IPS-NIHi11 (cell line): ENCODE results near the gene EGLN3.
"Not testable (repeated sequence)": the region's sequence is repeated elsewhere in the genome, so short reads cannot be mapped to it uniquely, and the experiment has no call there.

Experiments used
- DNase-seq: peaks from one replicate; pipeline ENCODE4 v3.0.0; 2012; ENCODE audit warnings: mixed read lengths, low spot score

The EGLN3 gene

DNA sequence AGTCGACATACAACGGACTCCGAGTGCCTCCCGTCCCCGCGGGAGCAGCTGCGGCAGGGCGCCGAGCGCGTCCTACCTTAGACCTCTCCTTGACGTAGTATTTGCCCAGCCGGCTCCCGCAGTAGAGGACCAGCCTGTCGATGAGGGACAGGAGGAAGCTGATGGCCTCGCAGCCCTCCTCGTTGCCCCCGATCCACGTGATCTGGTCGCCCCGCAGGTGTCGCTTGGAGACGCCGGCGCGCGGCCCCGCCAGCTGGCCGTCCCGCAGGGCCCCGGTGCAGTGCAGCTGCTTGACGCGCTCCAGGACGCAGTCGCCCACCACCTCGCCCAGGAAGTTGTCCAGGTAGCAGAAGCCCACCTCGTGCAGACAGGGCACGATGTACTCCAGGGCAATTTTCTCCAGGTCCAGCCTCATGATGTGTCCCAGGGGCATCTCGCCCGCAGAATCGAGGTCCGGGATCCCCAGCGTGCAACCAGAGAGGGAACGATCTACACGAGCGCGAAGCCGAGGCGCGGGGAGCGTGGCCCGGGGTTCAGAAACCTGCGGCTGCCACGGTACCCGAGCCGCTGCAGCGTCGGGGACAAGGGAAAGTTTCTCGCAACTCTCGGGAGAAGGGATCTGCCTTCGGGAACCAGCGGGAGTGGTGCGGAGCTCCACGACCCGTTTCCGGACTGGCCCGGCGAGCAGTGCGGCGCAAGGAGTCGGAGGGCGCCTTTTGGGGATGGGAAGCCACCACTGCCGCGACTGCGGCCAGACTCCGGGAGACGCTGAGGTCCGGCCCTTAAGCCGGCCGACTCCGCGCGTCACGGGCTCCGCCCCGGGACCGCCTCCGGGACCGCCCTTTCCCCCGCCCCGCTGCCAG lies at the start of gene EGLN3:
Gene EGLN3 (minus strand): TSS at position 755 of the 863 bp plus-strand sequence. CDS start 322 bp downstream, at position 433.
- peak; percentile 96 for DNase-seq

DNA sequence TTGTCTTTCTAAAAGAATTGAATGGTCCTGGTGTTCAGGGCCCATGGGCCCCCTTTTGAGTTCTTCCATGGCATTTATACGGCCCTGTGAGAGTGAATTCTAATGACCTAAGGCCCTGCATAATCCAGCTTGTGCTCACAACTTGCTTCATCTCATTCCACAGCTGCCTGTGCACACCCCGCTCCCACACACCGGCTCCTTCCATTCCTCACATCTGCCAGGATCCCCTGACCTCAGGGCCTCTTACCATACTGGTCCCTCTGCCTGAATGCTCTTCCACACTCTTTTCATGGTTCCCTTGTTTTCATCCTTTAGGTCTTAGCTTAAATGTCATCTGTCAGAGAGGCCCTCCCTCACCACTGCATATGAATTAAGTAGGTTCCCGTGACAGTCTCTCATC lies 49.5 kb upstream of the EGLN3 start:
- no peak for DNase-seq

DNA sequence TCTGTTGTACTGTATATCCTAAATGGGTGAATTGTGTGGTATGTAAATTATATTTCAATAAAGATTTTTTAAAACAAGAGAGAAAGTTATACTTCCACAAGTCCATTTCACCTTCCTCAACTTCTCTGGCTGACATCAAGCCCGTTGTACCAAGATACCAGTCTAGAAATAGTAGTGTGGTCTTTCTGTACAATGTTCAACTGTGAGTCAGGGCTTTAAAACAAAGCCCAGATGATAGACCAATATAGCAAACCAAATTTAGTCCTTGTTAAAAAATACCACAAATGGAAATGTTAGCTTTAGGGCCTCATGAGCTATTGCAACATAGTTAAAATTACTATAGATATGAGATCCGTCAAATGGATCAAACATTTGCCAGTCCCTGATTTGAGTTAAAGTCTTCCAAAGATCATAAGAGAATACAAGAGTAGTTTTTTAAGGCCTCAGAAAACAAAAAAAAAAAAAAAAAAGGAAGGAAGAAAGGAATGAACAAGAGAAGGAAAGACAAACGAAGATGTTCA lies 49.0 kb upstream of the EGLN3 start:
- no peak for DNase-seq

DNA sequence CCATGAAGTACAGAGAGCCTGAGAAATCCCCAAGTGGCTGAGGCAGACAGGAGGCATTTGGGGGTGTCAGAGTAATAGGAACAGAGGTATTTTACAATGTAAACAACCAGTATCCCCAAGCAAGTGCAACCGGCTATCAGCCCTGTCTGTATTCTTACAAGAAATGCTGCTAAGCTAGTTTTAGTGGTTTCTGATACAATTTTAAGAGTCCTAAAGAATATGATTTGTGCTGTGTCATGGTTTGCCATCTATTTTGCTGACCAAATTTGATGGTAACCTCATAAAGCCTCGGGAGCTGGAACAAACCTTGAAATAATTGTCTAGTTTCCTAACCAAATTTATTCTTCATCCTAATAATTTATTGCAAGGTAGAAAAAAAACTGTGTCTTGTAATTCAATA lies 46.7 kb upstream of the EGLN3 start:
- DNase-seq, result no peak

DNA sequence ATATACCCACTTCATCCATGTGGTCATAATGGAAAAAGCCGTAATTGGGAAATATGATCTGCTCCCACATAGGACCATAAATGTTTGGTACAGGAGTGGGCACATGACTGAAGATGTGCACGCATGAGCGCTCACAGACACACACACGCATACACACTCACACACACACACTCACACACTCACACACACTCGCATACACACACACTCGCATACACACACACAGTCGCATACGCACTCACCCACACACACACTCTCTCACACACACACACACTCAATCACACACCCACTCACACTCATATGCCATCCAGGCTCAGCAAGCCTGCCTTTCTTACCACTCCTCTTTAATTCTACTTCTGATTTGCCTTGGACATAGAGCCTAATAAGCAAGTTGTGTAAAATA lies 45.6 kb upstream of the EGLN3 start:
- no peak for DNase-seq

DNA sequence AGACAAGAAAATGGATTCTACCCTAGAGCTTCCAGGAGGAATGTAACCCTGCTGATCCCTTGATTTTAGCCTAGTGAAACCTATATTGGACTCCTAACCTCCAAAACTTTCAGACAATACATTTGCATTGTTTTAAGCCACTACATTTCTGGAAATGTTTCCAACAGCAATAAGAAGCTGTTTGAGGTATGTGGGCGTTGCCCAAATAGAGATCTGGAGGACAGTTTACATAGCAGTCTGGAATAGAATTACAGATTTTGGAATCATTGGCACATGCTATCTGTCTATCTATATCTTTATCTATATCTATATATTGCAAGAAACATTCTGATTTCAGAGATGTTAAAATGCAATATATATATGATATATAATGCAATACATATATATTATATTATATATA lies 42.4 kb upstream of the EGLN3 start:
- no peak for DNase-seq

DNA sequence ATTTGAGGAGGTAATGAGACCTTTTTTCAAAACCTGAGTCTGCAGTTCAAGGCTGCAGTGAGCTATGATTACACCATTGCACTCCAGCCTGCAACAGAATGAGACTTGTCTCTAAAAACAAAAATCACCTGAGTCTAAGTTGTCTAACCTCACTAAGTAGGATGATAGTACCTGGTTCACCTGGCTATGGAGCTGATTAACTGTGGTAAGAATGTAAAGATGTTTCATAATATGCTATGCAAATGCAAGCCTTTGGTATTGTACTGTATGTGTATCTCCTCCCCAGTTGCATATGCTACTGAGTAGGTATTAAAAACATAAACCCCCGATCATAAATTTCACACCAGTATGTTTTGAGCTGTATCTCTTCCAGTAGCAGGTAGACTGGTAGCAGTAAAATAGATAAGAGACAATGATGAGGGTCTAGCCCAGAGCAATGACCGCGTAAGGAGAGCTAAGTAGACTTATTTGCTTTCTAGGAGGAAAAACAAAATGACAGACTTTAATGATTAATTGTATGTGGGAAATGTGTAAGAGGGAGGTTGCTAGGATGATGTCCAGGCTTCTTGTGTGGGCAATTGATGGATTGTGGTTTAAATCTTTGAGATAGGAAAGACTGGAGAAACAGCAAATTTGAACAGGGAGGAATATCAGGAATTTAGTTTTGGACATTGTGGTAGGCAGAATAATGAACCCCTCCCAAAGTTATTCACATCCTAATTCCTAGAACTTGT lies 41.6 kb upstream of the EGLN3 start:
- DNase-seq, result no peak

DNA sequence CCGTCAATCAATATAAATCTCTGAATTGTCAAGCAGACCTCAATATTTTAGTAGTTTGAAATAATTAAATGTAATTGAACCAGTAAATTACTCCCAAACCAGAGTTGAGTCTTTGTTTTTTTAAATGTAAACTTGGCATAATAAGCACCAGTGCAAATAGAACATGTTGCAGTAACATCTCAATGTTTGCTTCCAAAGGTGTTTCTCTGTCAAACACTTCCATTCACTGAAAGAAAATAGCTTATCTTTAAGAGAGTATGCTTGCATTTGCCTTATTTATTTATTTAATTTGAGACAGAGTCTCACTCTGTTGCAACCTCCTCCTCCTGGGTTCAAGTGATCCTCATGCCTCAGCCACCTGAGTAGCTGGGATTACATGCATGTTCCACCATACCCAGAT lies 39.9 kb upstream of the EGLN3 start:
- DNase-seq, result no peak

DNA sequence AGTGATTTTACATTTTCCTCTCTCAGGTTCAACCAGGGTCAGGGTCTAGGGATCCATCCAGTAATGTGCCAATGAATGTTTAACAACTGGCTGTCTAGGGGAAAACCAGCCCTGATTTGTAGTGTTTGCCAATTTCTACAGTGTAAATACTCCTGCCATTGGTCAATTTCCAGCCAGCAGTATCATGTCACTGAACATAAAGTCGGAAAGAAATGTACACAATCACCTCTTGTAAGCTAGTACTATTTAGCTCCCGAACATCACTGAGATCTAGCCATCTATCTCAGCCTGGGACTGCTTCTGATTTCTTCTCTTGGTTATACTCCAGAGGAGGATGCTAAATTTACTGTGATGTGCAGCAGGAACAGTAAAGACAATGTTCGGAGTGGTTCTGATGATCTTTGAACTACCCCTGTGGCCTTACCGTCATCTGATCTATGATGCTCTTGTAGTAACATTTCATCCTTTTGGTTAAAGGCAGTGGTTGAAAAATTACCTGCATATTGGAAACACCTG lies 36.7 kb upstream of the EGLN3 start:
- DNase-seq, result no peak

DNA sequence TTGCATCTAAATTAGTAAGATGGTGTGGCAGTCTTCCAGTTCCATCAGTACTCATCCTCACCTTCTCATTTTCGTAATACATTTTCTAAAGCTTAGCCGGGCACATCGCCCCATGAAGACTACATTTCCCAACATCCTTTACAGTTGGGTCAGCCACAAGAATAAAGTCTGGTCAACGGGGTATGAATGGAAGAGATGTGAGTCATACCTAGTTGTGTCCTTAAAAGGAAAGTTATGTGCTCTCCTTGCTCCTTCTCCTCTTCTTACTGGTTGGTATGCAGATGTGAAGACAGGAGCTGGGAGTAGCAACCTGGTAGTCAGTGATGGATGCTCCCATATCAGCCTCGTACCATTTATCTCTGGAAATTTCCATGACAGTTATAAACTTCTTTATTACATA lies 35.9 kb upstream of the EGLN3 start:
- peak; percentile 57 for DNase-seq

DNA sequence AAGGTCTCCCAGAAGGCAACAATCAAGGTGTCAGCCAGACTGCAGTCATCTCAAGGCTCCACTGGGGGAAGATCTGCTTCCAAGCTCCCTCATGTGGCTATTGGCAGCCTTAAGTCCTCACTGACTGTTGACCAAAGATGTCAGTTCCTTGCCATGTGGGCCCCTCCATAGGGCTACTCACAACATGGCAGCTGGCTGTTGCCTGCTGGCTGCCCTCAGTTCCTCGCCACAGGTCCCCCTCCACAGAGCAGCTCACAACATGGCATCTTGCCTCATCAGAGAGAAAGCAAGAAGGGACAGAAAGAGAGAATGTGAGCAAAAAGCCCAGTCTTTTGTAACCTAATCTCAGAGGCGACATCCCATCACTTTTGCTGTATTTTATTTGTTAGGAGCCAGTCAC lies 34.4 kb upstream of the EGLN3 start:
- DNase-seq, result no peak

DNA sequence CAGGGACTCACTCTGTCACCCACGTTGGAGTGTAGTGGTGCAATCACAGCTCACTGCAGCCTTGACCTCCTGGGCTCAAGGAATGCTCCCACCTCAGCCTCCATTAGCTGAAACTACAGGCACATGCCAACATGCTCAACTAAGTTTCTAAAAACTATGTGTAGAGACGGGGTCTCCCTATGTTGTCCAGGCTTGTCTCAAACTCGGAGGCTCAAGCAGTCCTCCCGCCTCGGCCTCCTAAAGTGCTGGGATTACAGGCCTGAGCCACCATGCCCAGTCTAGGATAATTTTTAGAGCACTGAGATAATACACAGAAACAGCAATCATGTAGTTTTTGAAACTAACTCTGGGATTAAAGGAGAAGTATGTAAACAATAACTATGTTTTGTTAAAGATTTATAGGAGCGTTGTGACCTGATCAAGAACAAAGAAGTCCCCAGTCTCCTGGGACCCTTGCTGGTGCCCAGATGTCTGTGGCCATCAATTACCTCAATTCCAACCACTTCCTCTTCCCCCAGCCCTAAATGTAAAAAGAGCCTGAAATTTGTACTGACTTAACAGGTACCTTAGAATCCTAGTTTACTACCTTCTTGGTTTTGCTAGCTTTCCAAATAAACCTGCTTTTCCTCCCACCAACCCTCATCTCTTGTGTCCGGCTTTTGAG lies 28.9 kb upstream of the EGLN3 start:
- DNase-seq, result no peak

DNA sequence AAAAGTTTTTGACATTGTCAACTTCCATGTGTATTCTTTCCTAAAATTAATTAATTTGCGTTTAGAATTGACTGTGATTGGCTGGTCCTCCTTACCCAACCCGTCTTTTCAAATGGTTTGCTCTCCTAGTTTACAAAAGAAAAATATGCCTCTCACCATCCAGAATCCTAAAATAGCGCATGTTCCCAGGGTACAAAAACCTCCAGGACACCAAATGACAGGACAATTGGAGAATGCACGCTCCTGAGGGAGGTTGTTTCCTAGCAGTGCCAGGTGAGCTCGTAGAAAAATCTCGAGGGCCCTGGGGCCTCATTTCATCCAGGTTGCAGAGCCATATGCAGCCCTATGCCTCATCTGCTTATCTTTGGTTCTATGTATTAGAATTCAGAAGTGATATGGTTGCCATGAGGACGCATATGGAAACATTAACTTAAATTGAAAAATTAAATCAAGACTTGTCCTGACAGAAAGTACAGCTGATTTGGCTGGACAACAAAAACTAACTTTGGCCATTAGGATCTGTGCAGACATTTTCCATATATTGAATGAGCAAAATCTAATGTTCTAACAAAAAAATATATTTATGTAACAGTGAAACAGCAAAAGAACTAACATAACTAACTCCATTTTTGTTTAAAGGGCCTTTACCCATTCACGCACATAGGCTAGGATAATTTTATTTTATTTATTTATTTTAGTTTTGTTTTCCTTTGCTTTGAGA lies 28.2 kb upstream of the EGLN3 start:
- DNase-seq, result no peak

DNA sequence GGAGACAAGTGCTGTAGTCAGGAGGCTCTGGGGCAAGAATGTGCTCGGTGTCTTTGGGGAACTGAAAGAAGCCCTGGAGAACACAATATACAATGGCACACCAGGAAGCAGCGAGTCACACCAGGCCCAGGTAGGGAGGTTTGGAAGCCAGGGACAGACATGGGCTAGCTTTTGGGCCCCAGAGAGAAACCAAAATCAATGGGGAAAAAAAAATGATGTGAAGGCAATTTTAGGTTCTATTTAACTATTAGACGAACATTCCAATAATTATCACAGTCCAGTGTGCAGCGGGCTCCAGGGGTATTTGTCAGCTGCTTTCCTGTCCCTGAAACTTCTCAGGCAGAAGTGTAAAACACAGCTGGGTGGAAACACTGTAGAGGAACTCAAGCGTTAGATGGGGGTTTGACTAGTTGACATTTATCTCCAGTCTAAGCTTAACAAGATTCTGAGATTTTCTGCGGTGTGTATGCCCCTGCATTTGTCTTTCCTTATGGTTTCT lies 21.8 kb upstream of the EGLN3 start:
- DNase-seq, result no peak

DNA sequence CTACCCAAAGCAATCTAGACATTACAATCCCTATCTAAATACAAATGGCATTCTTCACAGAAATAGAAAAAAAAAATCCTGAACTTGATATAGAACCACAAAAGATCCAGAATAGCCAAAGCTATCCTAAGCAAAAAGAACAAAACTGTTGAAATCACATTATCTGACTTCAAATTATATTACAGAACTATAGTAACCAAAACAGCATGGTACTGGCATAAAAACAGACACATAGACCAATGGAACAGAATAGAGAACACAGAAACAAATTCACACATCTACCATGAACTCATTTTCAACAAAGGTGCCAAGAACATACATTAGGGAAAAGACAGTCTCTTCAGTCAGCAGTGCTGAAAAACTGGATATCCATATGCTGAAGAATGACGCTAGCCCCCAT lies 19.0 kb upstream of the EGLN3 start:
- DNase-seq, result not testable (repeated sequence)

DNA sequence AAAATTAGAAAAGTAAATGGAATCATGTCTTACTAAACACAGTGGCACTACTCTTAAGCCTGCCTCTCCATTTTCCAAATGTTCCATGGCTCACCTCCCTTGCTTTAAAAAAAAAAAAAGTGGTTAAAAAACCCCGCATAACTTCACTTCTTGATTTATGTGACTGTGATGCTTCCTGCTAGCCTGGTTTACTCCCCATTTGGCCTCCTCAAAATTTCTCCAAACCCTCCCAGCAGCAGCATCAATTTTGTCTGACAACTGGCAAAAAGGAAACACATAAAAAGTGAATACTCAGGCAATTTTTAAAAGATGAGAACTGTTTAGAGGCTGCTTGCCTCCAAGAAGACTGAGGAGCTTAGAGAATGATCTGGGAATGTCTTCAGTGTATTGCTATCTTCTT lies 17.8 kb upstream of the EGLN3 start:
- DNase-seq, result no peak

DNA sequence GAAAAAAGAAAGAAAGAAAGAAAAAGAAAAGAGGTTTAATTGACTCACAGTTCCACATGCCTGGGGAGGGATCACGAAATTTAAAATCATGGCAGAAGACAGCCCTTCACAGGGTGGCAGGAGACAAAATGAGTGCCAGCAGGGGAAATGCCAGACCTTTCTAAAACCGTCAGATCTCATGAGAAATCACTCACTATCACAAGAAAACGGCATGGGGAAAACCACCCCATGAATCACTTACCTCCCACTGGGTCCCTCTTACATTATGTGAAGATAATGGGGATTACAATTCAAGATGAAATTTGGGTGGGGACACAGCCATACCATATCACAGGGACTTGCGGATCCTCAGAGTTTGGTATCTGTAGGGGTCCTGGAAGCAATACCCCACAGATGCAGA lies 16.3 kb upstream of the EGLN3 start:
- no peak for DNase-seq

DNA sequence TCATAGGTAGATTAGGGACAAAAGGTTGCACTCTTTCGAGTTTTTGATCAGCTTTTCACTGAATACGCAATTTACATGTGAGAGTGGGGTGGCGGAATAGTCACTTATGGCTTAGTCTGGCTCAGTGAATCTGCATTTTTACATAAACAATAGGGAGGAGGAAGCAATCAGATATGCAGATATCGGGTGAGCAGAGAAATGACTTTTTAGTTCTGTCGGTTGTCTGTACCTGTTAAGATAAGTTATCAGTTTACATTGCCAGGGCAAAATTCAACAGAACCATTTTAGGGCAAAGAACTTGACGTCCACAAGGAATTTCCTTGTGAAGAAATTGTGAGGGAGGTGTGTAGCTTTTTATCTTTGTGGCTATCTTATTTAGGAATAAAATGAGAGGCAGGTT lies 15.4 kb upstream of the EGLN3 start:
- DNase-seq, result no peak

DNA sequence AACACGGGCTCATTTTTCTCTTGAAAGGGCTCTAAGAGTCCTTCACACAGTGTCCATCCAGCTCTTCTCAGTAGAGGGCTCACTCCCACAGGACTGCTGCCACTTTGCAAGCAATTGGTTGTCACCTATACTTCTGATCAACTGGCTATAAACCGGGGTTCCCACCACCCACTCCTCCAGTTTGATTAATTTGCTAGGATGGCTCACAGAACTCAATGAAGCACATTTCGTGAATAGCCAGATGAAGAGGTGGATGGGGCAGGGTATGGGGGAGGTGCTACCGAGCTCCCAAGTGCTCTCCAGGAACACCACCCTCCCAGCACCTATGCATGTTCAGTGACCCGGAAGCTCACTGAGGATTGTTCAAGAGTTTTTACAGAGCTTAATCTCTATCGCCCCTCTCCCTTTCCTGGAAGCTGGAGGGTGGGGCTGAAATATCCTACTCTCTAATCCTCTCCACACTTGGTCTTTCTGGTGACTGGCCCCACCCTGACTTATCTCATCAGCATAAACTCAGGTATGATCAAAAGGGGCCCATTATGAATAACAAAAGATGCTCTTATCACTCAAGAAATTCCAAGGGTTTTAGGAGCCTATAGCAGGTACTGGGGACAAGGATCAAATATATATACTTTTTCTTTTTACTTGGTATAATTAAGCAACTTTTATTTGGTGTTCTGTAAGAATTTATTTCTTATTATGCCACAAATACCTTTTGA lies 13.9 kb upstream of the EGLN3 start:
- no peak for DNase-seq

DNA sequence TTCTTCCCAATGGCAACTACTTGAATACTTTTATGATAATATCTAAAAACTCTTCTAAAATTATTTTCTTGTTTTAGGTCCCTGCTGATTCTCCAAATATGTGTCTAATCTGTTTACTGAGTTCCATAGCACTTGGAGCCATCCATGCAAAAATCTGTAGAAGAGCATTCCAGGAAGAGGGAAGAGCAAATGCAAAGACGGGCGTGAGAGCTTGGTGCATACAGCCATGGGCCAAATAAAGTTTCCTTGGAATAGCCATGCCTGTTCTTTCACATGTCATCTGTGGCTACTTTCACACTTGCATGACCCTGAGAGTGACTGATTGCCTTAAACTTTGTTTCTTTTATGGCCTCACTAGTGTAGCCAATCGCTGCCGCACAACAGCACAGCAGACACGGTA lies 13.0 kb upstream of the EGLN3 start:
- no peak for DNase-seq

DNA sequence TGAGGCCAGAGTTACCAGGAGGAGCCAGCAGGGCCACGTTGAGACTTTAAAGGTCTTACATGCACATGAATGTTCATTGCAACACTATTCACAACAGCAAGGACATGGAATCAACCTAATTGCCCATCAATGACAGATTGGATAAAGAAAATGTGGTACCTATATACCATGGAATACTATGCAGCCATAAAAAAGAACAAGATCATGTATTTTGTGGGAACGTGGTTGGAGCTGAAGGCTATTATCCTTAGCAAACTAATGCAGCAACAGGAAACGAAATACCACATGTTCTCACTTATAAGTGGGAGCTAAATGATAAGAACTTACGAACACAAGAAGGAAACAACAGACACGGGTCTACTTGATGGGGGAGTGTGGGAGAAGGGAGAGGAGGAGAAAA lies 11.6 kb upstream of the EGLN3 start:
- DNase-seq, result not testable (repeated sequence)
